Measurements from ENCODE around the gene ELFN1. TPM values are rescaled to one million over a fixed set of nuclear protein-coding genes. Genes with fewer than 3 reads are reported as not detected.

ELFN1 gene
- total and polyA plus RNA-seq, 9 of the 15 experiments (the other 6 are each of a cell fraction or from before 2014, with no cell fraction given), result 0.04 to 0.64 (median 0.18) TPM; not detected in 2

Other genes starting within 250 kb of the ELFN1 start
- gene MICALL2, start 210.8 kb upstream of the ELFN1 start, total RNA-seq (2014; rRNA removed), result 59.0 and 71.5 TPM in 2 replicates
- 6.9 and 9.5 TPM in 2 replicates for gene MICALL2, start 210.8 kb upstream of the ELFN1 start, total RNA-seq (2014; rRNA removed; fragmentation: Illumina TruSeq; extraction: Trizol)
- gene MICALL2, start 210.8 kb upstream of the ELFN1 start, total RNA-seq (2015; rRNA removed; fragmentation: Illumina TruSeq; extraction: Trizol), result 26.9 and 32.7 TPM in 2 replicates
- gene MICALL2, start 210.8 kb upstream of the ELFN1 start, total RNA-seq (2021), result 102 and 103 TPM in 2 replicates
- 17.0 and 42.5 TPM in 2 replicates for gene MICALL2, start 210.8 kb upstream of the ELFN1 start, polyA plus RNA-seq (2011; rRNA removed)
- 13.2 and 29.8 TPM in 2 replicates for gene MICALL2, start 210.8 kb upstream of the ELFN1 start, polyA plus RNA-seq (2014; fragmentation: Illumina TruSeq; extraction: Trizol)
- 1 to 10 TPM; 1.8 to 2.2 TPM for gene MICALL2, start 210.8 kb upstream of the ELFN1 start, polyA plus RNA-seq (2014; fragmentation: Nextera tagmentation; extraction: Ambion mirVana)
- gene MICALL2, start 210.8 kb upstream of the ELFN1 start, polyA plus RNA-seq (2014; rRNA removed), result 91.2 and 99.3 TPM in 2 replicates
- gene INTS1, start 165.9 kb upstream of the ELFN1 start, total RNA-seq (2014; rRNA removed), result 34.9 and 39.7 TPM in 2 replicates
- gene INTS1, start 165.9 kb upstream of the ELFN1 start, total RNA-seq (2014; rRNA removed; fragmentation: Illumina TruSeq; extraction: Trizol), result 4.1 and 6.8 TPM in 2 replicates
- gene INTS1, start 165.9 kb upstream of the ELFN1 start, total RNA-seq (2015; rRNA removed; fragmentation: Illumina TruSeq; extraction: Trizol), result 19.2 and 20.1 TPM in 2 replicates
- 105 and 119 TPM in 2 replicates for gene INTS1, start 165.9 kb upstream of the ELFN1 start, total RNA-seq (2021)
- gene INTS1, start 165.9 kb upstream of the ELFN1 start, polyA plus RNA-seq (2011; rRNA removed), result 12.0 and 28.0 TPM in 2 replicates
- gene INTS1, start 165.9 kb upstream of the ELFN1 start, polyA plus RNA-seq (2014; fragmentation: Illumina TruSeq; extraction: Trizol), result 18.5 and 66.3 TPM in 2 replicates
- gene INTS1, start 165.9 kb upstream of the ELFN1 start, polyA plus RNA-seq (2014; fragmentation: Nextera tagmentation; extraction: Ambion mirVana), result 1 to 10 TPM in 1 of 2 experiments, under 1 TPM in 1; 0.34 to 1.7 TPM
- 46.7 and 55.1 TPM in 2 replicates for gene INTS1, start 165.9 kb upstream of the ELFN1 start, polyA plus RNA-seq (2014; rRNA removed)
- 11.7 and 15.6 TPM in 2 replicates for gene MAFK, start 139.6 kb upstream of the ELFN1 start, total RNA-seq (2014; rRNA removed)
- gene MAFK, start 139.6 kb upstream of the ELFN1 start, total RNA-seq (2014; rRNA removed; fragmentation: Illumina TruSeq; extraction: Trizol), result 1.1 and 1.3 TPM in 2 replicates
- gene MAFK, start 139.6 kb upstream of the ELFN1 start, total RNA-seq (2015; rRNA removed; fragmentation: Illumina TruSeq; extraction: Trizol), result 4.7 and 5.5 TPM in 2 replicates
- 17.6 and 24.4 TPM in 2 replicates for gene MAFK, start 139.6 kb upstream of the ELFN1 start, total RNA-seq (2021)
- gene MAFK, start 139.6 kb upstream of the ELFN1 start, polyA plus RNA-seq (2011; rRNA removed), result 2.1 and 4.9 TPM in 2 replicates
- gene MAFK, start 139.6 kb upstream of the ELFN1 start, polyA plus RNA-seq (2014; fragmentation: Illumina TruSeq; extraction: Trizol), result 3.7 and 6.9 TPM in 2 replicates
- under 1 TPM; 0.04 to 0.07 TPM for gene MAFK, start 139.6 kb upstream of the ELFN1 start, polyA plus RNA-seq (2014; fragmentation: Nextera tagmentation; extraction: Ambion mirVana)
- 12.8 and 13.5 TPM in 2 replicates for gene MAFK, start 139.6 kb upstream of the ELFN1 start, polyA plus RNA-seq (2014; rRNA removed)
- 0.18 TPM in 1 of 2 replicates, not detected in the other for gene TMEM184A, start 114.1 kb upstream of the ELFN1 start, total RNA-seq (2014; rRNA removed)
- not detected in 2 replicates for gene TMEM184A, start 114.1 kb upstream of the ELFN1 start, total RNA-seq (2014; rRNA removed; fragmentation: Illumina TruSeq; extraction: Trizol)
- not detected in 2 replicates for gene TMEM184A, start 114.1 kb upstream of the ELFN1 start, total RNA-seq (2015; rRNA removed; fragmentation: Illumina TruSeq; extraction: Trizol)
- gene TMEM184A, start 114.1 kb upstream of the ELFN1 start, total RNA-seq (2021), result 0.11 and 0.31 TPM in 2 replicates
- 0.10 and 0.20 TPM in 2 replicates for gene TMEM184A, start 114.1 kb upstream of the ELFN1 start, polyA plus RNA-seq (2011; rRNA removed)
- gene TMEM184A, start 114.1 kb upstream of the ELFN1 start, polyA plus RNA-seq (2014; fragmentation: Illumina TruSeq; extraction: Trizol), result not detected in 2 replicates
- not detected for gene TMEM184A, start 114.1 kb upstream of the ELFN1 start, polyA plus RNA-seq (2014; fragmentation: Nextera tagmentation; extraction: Ambion mirVana)
- not detected in 2 replicates for gene TMEM184A, start 114.1 kb upstream of the ELFN1 start, polyA plus RNA-seq (2014; rRNA removed)
- 122 and 132 TPM in 2 replicates for gene PSMG3, start 100.2 kb upstream of the ELFN1 start, total RNA-seq (2014; rRNA removed)
- 46.5 and 57.2 TPM in 2 replicates for gene PSMG3, start 100.2 kb upstream of the ELFN1 start, total RNA-seq (2014; rRNA removed; fragmentation: Illumina TruSeq; extraction: Trizol)
- 81.5 and 83.4 TPM in 2 replicates for gene PSMG3, start 100.2 kb upstream of the ELFN1 start, total RNA-seq (2015; rRNA removed; fragmentation: Illumina TruSeq; extraction: Trizol)
- 77.3 and 80.1 TPM in 2 replicates for gene PSMG3, start 100.2 kb upstream of the ELFN1 start, total RNA-seq (2021)
- gene PSMG3, start 100.2 kb upstream of the ELFN1 start, polyA plus RNA-seq (2011; rRNA removed), result 93.6 and 96.3 TPM in 2 replicates
- 54.0 and 64.6 TPM in 2 replicates for gene PSMG3, start 100.2 kb upstream of the ELFN1 start, polyA plus RNA-seq (2014; fragmentation: Illumina TruSeq; extraction: Trizol)
- gene PSMG3, start 100.2 kb upstream of the ELFN1 start, polyA plus RNA-seq (2014; fragmentation: Nextera tagmentation; extraction: Ambion mirVana), result 10 to 100 TPM; 34.8 to 55.3 TPM
- 121 and 136 TPM in 2 replicates for gene PSMG3, start 100.2 kb upstream of the ELFN1 start, polyA plus RNA-seq (2014; rRNA removed)